ENCODE measurements around the gene LRRFIP1.

The LRRFIP1 gene

DNA sequence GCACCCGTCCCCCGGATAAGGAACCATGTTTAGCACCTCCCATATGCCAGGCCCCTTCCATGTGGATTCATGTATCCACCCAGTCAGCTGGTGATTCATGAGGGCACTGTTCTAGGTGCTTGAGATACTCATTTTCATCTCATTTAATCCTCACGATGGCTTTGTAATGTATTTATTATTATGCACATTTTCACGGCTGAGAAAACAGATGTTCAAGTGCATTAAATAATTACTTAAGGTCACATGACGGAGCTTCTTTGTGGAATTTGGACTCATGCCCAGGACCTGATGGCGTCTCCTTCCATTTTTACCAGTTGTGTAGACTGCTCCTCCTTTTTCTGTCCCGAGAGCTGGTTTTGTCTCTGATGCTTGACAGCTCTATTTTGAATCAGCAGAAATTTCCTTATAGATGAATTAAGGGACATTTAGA is 99.0 kb downstream of the LRRFIP1 start:
- H4K20me1 ChIP-seq (ENCODE audit: insufficient read depth, low read length) = peaks cover 6% of the 10 kb centered on the region; the same call in 1 of the 2 replicates
- no peak overlapping the region for H2AFZ ChIP-seq (ENCODE audit: low read length)
- 0 out of 2 replicates have a peak, but pooled peaks cover 4% of the 10 kb centered on the region for H3K36me3 ChIP-seq (replicated peaks; ENCODE audit: insufficient read depth, low read length)
- no peaks in the 10 kb centered on the region for H3K9me2 ChIP-seq (replicated peaks; ENCODE audit: insufficient read depth, low read length)
- no peaks in the 10 kb centered on the region for H3F3A ChIP-seq (ENCODE audit: insufficient read depth, low read length)
- H3K9ac ChIP-seq (ENCODE audit: low read length) = no peak overlapping the region
- no peak overlapping the region for H3K4me3 ChIP-seq (ENCODE audit: low read length)
- peaks cover 3% of the 10 kb centered on the region; the same call in 1 of the 2 replicates for H3K4me1 ChIP-seq (ENCODE audit: low read length)
- H3K4me2 ChIP-seq (ENCODE audit: low read depth, low read length) = no peak overlapping the region
- no peak for DNase-seq
- no peak overlapping the region for H3K27ac ChIP-seq (ENCODE audit: low read length)
- TF ChIP-seq EZH2phosphoT487 (IDR thresholded peaks at IDR 0.05; ENCODE audit: low read length) = no peak
- TF ChIP-seq, protein P1, sequence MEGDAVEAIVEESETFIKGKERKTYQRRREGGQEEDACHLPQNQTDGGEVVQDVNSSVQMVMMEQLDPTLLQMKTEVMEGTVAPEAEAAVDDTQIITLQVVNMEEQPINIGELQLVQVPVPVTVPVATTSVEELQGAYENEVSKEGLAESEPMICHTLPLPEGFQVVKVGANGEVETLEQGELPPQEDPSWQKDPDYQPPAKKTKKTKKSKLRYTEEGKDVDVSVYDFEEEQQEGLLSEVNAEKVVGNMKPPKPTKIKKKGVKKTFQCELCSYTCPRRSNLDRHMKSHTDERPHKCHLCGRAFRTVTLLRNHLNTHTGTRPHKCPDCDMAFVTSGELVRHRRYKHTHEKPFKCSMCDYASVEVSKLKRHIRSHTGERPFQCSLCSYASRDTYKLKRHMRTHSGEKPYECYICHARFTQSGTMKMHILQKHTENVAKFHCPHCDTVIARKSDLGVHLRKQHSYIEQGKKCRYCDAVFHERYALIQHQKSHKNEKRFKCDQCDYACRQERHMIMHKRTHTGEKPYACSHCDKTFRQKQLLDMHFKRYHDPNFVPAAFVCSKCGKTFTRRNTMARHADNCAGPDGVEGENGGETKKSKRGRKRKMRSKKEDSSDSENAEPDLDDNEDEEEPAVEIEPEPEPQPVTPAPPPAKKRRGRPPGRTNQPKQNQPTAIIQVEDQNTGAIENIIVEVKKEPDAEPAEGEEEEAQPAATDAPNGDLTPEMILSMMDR (IDR thresholded peaks at IDR 0.05; ENCODE audit: low read length) = no peak
- no peak for TF ChIP-seq EZH2 (optimal IDR thresholded peaks at IDR 0.05; ENCODE audit: low read depth, low read length)
- H3K27me3 ChIP-seq (replicated peaks; ENCODE audit: insufficient read depth, low read length) = no peaks in the 10 kb centered on the region
- no peaks in the 10 kb centered on the region for H3K9me3 ChIP-seq (replicated peaks; ENCODE audit: insufficient read depth, low read length)
- H3K79me2 ChIP-seq (ENCODE audit: low read length) = peaks cover 100% of the 10 kb centered on the region

GRCh38 chr2:237727363-237727762 is 100.0 kb downstream of the LRRFIP1 start:
- Histone ChIP-seq H3K79me2 (ENCODE audit: low read length) (peaks cover 99% of the 10 kb centered on the region), H2AFZ (ENCODE audit: low read length) (no peak overlapping the region), H3K9me2 (replicated peaks; ENCODE audit: insufficient read depth, low read length) (no peaks in the 10 kb centered on the region), H3K4me3 (ENCODE audit: low read length) (no peak overlapping the region), H3K9me3 (replicated peaks; ENCODE audit: insufficient read depth, low read length) (no peaks in the 10 kb centered on the region), H3K36me3 (replicated peaks; ENCODE audit: insufficient read depth, low read length) (0 out of 2 replicates have a peak, but pooled peaks cover 4% of the 10 kb centered on the region), H4K20me1 (ENCODE audit: insufficient read depth, low read length) (peaks cover 10% of the 10 kb centered on the region; the same call in 1 of the 2 replicates), H3K4me2 (ENCODE audit: low read depth, low read length) (no peak overlapping the region), H3F3A (ENCODE audit: insufficient read depth, low read length) (no peaks in the 10 kb centered on the region), H3K4me1 (ENCODE audit: low read length) (peaks cover 3% of the 10 kb centered on the region; the same call in 1 of the 2 replicates), H3K27ac (ENCODE audit: low read length) (no peak overlapping the region), H3K27me3 (replicated peaks; ENCODE audit: insufficient read depth, low read length) (no peaks in the 10 kb centered on the region), H3K9ac (ENCODE audit: low read length) (no peak overlapping the region)
- DNase-seq = no peak
- TF ChIP-seq, protein P1 (IDR thresholded peaks at IDR 0.05; ENCODE audit: low read length) = no peak
- no peak for TF ChIP-seq EZH2 (optimal IDR thresholded peaks at IDR 0.05; ENCODE audit: low read depth, low read length)
- no peak for TF ChIP-seq EZH2phosphoT487 (IDR thresholded peaks at IDR 0.05; ENCODE audit: low read length)

DNA sequence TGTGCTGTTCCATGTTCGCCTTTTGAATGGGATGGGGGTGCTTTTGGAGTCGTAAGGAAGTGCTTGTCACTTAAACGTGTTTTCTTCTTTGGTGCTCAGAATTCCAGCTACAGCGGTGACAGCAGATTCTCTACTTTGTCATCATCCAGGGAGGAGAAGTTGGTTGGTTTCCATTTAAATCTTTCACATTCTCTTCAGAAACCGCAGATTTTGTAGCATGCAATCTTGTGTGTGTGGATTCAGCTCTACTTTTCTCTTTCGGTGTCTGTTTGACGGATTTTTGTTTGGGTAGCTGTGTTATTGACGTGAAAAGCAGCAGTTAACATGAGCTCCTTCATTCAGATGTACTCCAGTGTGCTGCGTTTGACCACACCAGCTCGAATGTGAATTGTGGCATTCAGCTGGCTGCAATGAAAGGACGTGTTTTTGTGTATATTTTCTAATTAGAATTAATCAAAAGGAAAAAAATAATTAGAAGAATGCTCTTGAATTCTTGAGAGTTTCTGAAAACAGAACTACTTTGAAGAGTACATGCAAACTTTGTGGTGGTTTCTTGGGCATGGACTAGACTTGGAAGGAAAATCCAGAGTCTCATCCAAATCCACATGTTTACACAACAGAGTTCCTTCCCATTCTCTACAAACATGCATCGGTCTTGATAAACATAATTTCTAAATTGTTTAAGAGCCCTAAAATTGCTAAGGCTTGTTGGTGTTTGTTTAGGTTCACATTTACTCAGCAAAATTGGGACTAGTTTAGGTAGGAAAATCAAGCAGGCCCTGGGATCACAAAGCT is 102.5 kb downstream of the LRRFIP1 start:
- no peak overlapping the region for H2AFZ ChIP-seq (ENCODE audit: low read length)
- H3K4me1 ChIP-seq (ENCODE audit: low read length) = no peaks in the 10 kb centered on the region
- no peak for DNase-seq
- no peak overlapping the region for H3K4me3 ChIP-seq (ENCODE audit: low read length)
- no peak overlapping the region for H3K27ac ChIP-seq (ENCODE audit: low read length)
- H3F3A ChIP-seq (ENCODE audit: insufficient read depth, low read length) = no peaks in the 10 kb centered on the region
- no peaks in the 10 kb centered on the region for H3K9me3 ChIP-seq (replicated peaks; ENCODE audit: insufficient read depth, low read length)
- no peaks in the 10 kb centered on the region for H3K27me3 ChIP-seq (replicated peaks; ENCODE audit: insufficient read depth, low read length)
- H3K79me2 ChIP-seq (ENCODE audit: low read length) = peaks cover 99% of the 10 kb centered on the region
- no peaks in the 10 kb centered on the region for H3K9me2 ChIP-seq (replicated peaks; ENCODE audit: insufficient read depth, low read length)
- H4K20me1 ChIP-seq (ENCODE audit: insufficient read depth, low read length) = peaks cover 14% of the 10 kb centered on the region
- 0 out of 2 replicates have a peak, but pooled peaks cover 5% of the 10 kb centered on the region for H3K36me3 ChIP-seq (replicated peaks; ENCODE audit: insufficient read depth, low read length)
- TF ChIP-seq EZH2 (optimal IDR thresholded peaks at IDR 0.05; ENCODE audit: low read depth, low read length) = no peak
- TF ChIP-seq EZH2phosphoT487 (IDR thresholded peaks at IDR 0.05; ENCODE audit: low read length) = no peak
- TF ChIP-seq, protein P1 (IDR thresholded peaks at IDR 0.05; ENCODE audit: low read length) = no peak
- no peak overlapping the region for H3K4me2 ChIP-seq (ENCODE audit: low read depth, low read length)
- no peak overlapping the region for H3K9ac ChIP-seq (ENCODE audit: low read length)

Measured in MM.1S (cell line).